Prostate gland (tissue), 2 donors: ENCODE measurements around the gene SLFN12L. TPM values are rescaled to one million over a fixed set of nuclear protein-coding genes. Genes with fewer than 3 reads are reported as not detected.

Source experiments
- DNase-seq: peaks from one replicate; pipeline ENCODE4 v3.0.0-alpha.2; 2019; ENCODE audit warnings: low spot score
- H3K27ac ChIP-seq, 2 donors: fragments of 200-600 bp; sonication (generic); 2 replicates each; pipeline ENCODE4 v1.5.1; 2017 to 2019
- H3K27me3 ChIP-seq: fragments of 200-600 bp; sonication (generic); replicated peaks from 2 replicates; pipeline ENCODE4 v1.5.1; 2019; ENCODE audit not compliant: insufficient read depth
- H3K36me3 ChIP-seq, 2 donors: fragments of 200-600 bp; sonication (generic); 1 replicate in 1 of 2; 2 replicates in 1 of 2; pipeline versions ENCODE4 v1.5.1 to v1.8.1; 2017 to 2019
- H3K4me1 ChIP-seq: fragments of 200-600 bp; sonication (generic); replicated peaks from 2 replicates; pipeline ENCODE4 v1.5.1; 2019
- H3K4me3 ChIP-seq, 2 donors: fragments of 200-600 bp; sonication (generic); 2 replicates each; pipeline ENCODE4 v1.5.1; 2017 to 2019
- H3K9me3 ChIP-seq: fragments of 200-600 bp; sonication (generic); 2 replicates; pipeline ENCODE4 v1.5.1; 2017
- POLR2A ChIP-seq: fragments of 450-650 bp; IDR thresholded peaks from one replicate; pipeline ENCODE4 v1.6.1; 2016; ENCODE audit warnings: antibody characterized with exemption, mild to moderate bottlenecking
- POLR2AphosphoS5 ChIP-seq: sonication (generic); formaldehyde crosslinking; IDR thresholded peaks from one replicate; pipeline ENCODE4 v1.6.1; 2017; ENCODE audit warnings: antibody characterized with exemption
- WGBS: methylation state at CpG from one replicate; pipeline ENCODE4 v1.1.5; 2018; 5-methylcytosine and 5-hydroxymethylcytosine counted together
- intact Hi-C: fragments of 100-400 bp; cut with DNase I; formaldehyde crosslinking; loops from one replicate; pipeline ENCODE4 v1.14.2; 2022
- total RNA-seq, 2 donors: library from RNA; depleted of rRNA; stranded (reverse); fragments of >200 nt; gene quantifications; one replicate each; pipeline ENCODE4 v1.1.0, GENCODE V29; 2016
- TF ChIP-seq, protein P1 (sequence below), 4 experiments: fragments of 200-600 bp in 2 of 4; fragments of 450-650 bp in 2 of 4; sonication (generic) in 2 of 4; IDR thresholded peaks; 1 replicate in 3 of 4; 2 replicates in 1 of 4; pipeline ENCODE4 v1.5.1; 2016 to 2019; ENCODE audit warnings: antibody characterized with exemption in 4 of 4, mild to moderate bottlenecking in 2 of 4, moderate library complexity in 2 of 4

The SLFN12L gene
- total RNA-seq, 2 donors from 2014 or later, result 0.23 to 1.2 TPM

DNA sequence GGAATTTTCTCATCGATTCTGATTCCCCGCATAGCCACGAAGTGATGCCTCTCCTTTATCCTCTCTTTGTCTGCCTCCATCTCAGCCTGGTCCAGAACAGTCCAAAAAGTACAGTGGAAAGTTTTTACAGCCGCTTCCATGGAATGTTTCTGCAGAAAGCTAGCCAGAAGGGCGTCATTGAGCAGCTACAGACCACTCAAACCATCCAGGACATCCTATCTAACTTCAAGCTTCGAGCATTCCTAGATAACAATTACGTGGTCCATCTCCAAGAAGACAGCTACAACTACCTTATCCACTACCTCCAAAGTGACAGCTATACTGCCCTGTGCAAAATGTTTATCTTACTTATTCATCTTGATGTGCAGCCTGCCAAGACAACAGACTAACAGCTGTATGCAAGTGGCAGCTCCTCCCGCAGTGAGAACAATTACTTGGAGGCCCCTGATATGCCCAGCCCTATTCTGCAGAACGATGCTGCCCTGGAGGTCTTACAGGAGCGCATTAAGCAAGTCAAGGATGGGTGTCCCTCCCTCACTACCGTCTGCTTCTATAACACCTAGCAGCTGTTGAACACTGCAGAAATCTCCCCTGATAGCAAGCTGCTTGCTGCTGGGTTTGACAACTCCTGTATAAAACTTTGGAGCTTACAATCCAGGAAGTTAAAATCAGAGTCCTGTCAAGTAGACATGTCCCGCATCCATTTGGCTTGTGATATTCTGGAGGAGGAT is 38.9 kb downstream of the SLFN12L start:
- intact Hi-C loops, result no loop called here
- no peak overlapping the region for H3K4me3 ChIP-seq
- 21% methylated on average over 12 of the region's 12 CpGs for WGBS
- no peak overlapping the region for H3K27ac ChIP-seq
- DNase-seq, result no peak
- H3K4me1 ChIP-seq, result no peaks in the 10 kb centered on the region
- H3K27me3 ChIP-seq, result peaks cover 32% of the 10 kb centered on the region
- H3K36me3 ChIP-seq, result no peaks in the 10 kb centered on the region
- TF ChIP-seq POLR2A (no peak), POLR2AphosphoS5 (no peak)
- TF ChIP-seq, protein P1, sequence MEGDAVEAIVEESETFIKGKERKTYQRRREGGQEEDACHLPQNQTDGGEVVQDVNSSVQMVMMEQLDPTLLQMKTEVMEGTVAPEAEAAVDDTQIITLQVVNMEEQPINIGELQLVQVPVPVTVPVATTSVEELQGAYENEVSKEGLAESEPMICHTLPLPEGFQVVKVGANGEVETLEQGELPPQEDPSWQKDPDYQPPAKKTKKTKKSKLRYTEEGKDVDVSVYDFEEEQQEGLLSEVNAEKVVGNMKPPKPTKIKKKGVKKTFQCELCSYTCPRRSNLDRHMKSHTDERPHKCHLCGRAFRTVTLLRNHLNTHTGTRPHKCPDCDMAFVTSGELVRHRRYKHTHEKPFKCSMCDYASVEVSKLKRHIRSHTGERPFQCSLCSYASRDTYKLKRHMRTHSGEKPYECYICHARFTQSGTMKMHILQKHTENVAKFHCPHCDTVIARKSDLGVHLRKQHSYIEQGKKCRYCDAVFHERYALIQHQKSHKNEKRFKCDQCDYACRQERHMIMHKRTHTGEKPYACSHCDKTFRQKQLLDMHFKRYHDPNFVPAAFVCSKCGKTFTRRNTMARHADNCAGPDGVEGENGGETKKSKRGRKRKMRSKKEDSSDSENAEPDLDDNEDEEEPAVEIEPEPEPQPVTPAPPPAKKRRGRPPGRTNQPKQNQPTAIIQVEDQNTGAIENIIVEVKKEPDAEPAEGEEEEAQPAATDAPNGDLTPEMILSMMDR (IDR thresholded peaks at IDR 0.05), result no peak
- no peaks in the 10 kb centered on the region for H3K9me3 ChIP-seq

DNA sequence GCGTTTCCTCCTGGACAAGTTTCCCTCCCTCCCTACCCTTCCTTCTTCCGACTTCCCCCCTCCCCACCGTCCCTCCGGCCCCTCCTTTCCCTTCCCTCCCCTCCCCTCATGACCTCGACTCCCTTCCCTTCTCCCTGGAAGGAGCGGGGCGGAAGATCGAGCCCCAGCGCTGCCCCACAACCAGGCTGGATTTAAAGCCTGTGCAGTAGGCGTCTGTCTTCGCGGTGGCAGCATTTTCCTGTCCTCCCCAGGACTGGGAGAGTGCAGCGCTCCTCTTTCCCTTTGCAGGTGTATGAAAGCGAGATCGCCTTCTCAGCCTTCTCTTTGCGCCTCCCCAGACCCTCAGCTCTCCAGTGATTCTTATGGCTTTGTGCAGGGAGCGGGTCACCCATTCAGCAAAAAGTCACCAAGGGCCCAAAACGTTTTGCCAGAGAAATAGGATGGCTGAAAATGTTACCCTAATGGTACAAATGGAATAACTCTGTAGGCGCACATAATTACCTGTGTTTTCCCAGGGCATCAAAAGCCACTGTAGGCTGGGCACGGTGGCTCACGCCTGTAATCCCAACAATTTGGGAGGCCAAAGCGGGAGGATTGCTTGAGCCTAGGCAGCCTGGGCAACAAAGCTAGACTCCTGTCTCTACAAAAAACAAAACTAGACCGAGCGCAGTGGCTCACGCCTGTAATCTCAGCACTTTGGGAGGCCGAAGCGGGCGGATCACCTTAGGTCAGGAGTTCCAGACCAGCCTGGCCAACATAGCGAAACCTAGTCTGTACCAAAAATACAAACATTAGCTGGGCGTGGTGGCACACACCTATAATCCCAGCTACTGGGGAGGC is 40.8 kb downstream of the SLFN12L start:
- Histone ChIP-seq H3K27ac (no peak overlapping the region), H3K9me3 (no peaks in the 10 kb centered on the region), H3K36me3 (no peaks in the 10 kb centered on the region), H3K4me3 (no peak overlapping the region), H3K4me1 (no peaks in the 10 kb centered on the region), H3K27me3 (peaks cover 32% of the 10 kb centered on the region)
- TF ChIP-seq, protein P1 (IDR thresholded peaks at IDR 0.05), result no peak
- no peak for TF ChIP-seq POLR2AphosphoS5
- no peak for TF ChIP-seq POLR2A
- 21% methylated on average over 30 of the region's 30 CpGs for WGBS
- intact Hi-C loops, result no loop called here
- DNase-seq, result no peak

DNA sequence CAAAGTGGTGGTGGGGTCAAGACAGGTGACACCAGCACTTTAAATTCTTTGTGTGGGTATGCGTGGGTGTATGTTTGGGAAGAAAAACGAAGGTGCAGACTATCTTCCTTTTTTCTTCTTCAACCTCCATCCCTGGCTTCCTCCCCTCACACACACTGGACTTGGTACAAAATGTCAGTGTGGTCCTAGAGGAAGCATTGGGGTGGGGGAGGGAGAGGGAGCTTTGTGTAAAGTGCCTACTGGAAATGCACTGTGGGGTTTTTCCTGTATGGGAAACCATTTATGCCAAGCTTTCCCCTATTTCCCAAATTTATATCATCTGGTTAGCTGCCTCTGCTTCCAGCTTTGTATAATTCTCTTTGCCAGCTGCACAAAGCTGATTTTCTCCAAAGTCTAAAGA is 44.4 kb downstream of the SLFN12L start:
- Histone ChIP-seq H3K27me3 (peaks cover 39% of the 10 kb centered on the region), H3K27ac (no peak overlapping the region), H3K9me3 (no peaks in the 10 kb centered on the region), H3K4me3 (no peak overlapping the region), H3K36me3 (no peaks in the 10 kb centered on the region), H3K4me1 (no peaks in the 10 kb centered on the region)
- intact Hi-C loops, result no loop called here
- DNase-seq, result no peak
- WGBS, result 2% methylated on average over 2 of the region's 2 CpGs
- TF ChIP-seq, protein P1 (IDR thresholded peaks at IDR 0.05), result no peak
- TF ChIP-seq POLR2A (no peak), POLR2AphosphoS5 (no peak)

DNA sequence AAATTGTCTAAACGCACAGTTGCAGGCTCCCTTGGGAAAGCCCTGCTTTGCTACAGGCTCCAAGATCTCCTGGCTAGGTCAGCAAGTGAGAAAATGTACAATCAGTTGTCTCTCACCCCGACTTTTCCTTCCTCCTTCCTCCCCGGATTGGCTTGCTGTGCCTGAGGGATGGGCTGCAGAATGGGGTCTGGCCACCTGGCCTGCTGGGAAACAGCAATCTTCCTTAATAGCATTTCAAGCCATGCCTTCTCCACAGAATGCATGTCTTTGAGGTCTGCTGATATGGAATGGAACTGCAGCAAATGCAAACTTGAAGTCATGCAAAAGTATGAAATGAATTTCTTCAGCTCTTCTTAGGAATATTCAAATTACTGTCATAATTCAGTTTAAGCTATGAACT is 46.1 kb downstream of the SLFN12L start:
- TF ChIP-seq POLR2A, result no peak
- no peak for TF ChIP-seq POLR2AphosphoS5
- TF ChIP-seq, protein P1 (IDR thresholded peaks at IDR 0.05), result no peak
- H3K4me1 ChIP-seq, result no peaks in the 10 kb centered on the region
- DNase-seq, result no peak
- H3K27ac ChIP-seq, result no peak overlapping the region
- intact Hi-C loops, result no loop called here
- no peaks in the 10 kb centered on the region for H3K36me3 ChIP-seq
- no peak overlapping the region for H3K4me3 ChIP-seq
- H3K27me3 ChIP-seq, result peaks cover 26% of the 10 kb centered on the region
- no peaks in the 10 kb centered on the region for H3K9me3 ChIP-seq
- 24% methylated on average over 3 of the region's 3 CpGs for WGBS
